Activated CD8-positive, alpha-beta memory T cell treated with anti-CD3 and anti-CD28 coated beads for 4 hours (primary cell): ENCODE measurements around the gene EP400.
"Not testable (repeated sequence)": the region's sequence is repeated elsewhere in the genome, so short reads cannot be mapped to it uniquely, and the experiment has no call there.

Experiments
- DNase-seq, 2 donors: peaks; one replicate each; pipeline ENCODE4 v3.0.0-alpha.2; 2020; ENCODE audit warnings: low read depth in 2 of 2

The EP400 gene

DNA sequence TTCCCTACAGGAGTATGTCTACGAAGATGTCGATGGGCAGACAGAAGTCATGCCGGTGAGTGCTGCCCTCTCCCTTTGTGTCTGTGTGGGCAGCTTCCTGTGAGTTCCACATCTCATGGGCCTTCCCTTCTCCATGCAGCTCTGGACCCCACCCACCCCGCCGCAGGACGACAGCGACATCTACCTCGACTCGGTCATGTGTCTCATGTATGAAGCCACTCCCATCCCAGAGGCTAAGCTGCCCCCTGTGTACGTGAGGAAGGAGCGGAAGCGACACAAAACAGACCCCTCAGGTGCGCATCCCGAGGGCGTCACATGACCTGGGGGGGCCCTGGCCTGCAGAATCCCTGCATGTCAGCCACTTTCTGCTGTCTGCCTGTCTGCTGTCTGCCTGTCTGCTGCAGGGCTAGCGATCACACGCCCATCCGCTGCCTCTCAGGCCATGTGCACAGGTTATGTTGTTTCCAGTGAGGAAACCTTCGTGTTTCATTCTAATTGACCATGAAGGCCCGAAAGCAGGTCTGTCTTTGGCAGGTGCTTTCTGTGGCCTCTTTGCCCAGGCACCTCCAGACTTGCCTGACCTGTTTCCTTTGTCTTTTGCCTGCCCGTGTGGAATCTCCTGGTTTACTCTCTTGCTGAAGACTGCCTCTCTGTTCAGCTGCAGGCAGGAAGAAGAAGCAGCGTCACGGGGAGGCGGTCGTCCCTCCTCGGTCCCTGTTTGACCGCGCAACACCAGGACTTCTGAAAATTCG, 95.1 kb downstream of the EP400 start:
- no peak for DNase-seq

DNA sequence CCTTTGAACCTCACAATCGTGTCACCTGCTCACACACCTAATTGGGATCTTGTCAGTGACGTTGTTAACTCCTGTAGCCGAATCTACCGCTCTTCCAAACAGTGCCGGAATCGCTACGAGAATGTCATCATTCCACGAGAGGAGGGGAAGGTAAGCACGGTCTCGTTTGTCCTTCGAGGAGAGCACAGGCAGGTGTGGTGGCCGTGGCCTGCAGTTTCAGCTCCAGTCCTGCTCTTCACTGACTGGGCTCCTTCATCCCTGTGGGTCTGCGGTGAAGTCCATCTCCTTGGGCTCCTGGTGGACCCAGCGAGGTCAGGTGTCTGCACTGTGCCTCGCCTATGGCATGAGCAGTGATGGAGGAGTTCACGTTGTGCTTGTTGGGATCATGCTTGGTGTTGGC, 96.0 kb downstream of the EP400 start:
- no peak for DNase-seq

DNA sequence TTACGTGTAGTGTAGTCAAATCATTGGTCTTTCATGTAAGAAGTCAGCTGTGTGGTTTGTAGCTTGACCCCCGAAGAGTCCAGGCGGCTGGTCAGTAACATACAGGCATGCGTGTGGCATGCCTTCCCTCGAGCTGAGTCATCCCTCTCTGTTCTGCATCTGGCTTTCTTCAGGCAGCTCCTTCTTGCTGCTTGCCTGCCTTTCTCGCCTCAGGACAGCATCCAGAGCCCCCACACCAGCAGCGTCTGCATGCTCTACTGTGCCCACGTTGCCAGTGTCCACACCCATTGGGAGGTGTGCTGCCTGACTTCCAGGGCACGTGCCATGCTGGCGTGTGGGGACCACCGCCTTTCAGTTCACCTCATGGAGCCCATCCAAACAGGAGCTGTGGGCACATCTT, 96.8 kb downstream of the EP400 start:
- no peak for DNase-seq

- not testable (repeated sequence) for DNase-seq
Observed at GRCh38 chr12:132047630-132048029, 97.9 kb downstream of the EP400 start.

DNA sequence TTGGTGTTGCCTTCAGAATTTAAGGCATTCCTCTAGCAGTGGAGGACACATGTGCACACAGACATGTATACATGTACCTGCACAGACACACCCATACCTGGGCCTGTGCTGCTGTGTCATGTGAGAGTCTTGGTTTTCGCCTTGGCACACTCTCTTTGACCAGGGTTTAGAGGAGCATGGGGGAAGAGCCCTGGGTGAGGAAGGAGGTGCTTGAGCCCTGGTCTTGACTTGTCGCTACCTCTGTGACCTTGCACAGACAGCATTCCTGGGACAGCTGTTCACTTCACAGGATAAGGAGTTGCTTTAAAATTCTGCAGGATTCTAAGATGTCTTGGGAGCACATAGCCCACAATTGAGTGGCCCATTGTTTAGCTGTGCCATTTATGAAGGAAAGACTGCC, 99.7 kb downstream of the EP400 start:
- DNase-seq: no peak

GRCh38 chr12:132049876-132050275, 100.1 kb downstream of the EP400 start:
- no peak for DNase-seq

DNA sequence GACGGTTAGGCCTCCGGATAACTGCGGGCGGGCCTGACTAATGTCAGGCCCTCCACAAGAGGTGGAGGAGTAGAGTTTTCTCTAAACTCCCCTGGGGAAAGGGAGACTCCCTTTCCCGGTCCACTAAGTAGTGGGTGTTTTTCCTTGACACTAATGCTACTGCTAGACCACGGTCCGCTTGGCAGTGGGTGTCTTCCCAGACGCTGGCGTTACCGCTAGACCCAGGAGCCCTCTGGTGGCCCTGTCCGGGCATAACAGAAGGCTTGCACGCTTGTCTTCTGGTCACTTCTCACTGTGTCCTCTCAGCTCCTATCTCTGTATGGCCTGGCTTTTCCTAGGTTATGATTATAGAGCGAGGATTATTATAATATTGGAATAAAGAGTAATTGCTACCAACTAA, 102.0 kb downstream of the EP400 start:
- not testable (repeated sequence) for DNase-seq

DNA sequence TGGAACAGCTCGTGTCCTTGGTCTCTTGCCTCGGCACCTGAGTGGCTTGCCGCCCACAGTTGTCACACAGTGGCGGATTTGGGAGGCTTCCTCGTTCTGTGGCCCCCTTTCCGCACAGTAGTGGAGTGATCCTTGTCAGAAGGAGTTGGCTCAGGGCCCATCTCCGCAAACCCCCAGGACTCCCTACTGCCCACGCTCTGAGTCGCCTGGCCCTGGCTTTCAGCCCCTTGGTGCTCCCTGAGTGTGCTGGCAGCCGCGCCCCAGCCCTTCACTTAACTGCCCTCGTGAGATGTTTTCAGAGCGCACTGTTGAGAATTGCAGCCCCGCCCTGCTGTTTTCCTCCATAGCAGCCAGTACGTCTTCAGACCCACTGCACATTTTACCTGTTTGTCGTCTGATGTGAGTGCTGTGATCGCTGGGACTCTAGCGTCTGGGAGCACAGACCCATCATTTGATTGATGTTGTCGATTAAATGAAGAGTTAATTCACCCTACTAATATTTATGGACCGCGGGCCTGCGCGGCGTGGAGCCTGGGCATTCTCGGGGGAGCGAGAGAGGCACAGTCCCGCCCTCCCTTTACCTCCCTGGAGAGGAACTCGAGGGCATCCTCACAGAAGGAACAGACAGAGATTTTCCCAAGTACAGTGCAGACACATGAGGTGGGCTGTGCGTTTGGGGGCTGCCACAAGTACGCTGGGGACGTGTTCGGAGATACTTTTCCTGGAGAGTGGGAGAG, 102.6 kb downstream of the EP400 start:
- DNase-seq: no peak

- no peak for DNase-seq
Observed at GRCh38 chr12:132053338-132054330, 103.9 kb downstream of the EP400 start.

DNA sequence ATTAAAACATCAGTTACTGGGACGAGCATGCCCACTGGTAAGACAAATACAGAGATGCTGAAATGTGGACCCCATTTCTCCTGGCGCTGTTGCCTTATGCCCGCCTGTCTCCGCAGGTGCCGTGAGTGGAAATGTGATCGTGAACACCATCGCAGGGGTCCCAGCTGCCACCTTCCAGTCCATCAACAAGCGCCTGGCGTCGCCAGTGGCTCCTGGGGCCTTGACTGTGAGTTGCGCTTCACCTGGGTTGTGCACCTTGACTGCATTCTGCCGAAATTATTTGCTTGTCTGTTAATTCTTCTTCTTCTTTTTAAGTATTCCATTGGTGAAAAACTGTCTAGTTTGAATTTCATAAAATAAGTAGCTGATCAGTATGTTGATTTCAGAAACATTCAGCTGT, 105.2 kb downstream of the EP400 start:
- no peak for DNase-seq

- no peak for DNase-seq
Observed at GRCh38 chr12:132055535-132056096, 105.9 kb downstream of the EP400 start.

DNA sequence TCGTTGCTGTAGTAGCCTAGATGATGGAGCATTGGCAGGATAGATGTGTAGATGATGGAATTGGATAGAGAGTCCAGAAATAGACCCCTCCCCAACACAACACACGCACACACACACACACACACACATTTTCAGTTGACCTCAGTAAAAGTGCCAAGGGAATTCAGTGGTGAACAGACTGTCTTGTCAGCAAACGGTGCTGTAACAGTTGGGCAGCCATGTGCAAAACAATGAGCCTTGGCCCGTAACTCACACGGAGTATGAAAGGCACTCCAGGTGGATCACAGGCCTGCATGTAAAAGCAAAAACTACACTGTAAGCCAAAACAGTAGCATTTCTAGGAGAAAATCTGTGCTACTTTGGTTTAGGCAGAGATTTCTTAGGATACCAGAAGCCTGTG, 106.6 kb downstream of the EP400 start:
- DNase-seq: no peak

DNA sequence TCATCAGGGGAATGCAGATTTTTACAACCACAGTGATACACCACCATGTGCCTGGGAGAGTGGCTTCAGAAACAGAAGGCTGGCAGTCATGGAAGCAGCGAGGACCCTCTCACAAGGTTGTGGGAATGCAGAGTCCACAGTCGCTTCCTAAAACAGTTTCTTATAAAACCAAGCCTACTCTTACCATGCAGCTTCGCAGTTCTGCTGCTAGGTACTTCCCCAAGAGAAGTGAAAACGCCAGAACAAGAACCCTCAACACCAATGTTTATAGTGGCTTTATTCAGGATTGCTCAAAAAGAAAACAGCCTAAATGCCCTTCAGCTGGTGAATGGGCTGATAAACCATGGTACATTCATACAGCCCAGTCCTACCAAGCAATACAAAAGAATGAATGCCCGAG, 107.2 kb downstream of the EP400 start:
- no peak for DNase-seq

DNA sequence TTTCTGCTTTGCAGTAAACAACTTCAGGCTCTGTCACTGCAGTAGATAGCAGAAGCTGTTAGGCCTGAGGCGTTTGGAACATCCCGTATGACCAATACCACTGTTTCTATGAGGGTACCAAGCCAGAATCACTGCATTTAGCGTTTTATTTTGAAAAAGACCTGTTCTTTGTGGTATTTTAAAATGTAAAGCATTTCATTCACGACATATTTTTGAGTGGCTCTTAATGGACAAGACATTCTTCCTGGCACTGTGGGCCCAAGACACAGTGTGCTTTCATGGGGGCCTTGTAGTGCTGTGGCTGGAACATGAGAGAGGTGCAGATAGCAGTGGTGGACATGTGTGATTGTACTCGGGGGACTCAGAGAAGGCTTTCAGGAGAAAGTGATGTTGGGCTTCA, 107.9 kb downstream of the EP400 start:
- DNase-seq: no peak

GRCh38 chr12:132061197-132061596, 111.5 kb downstream of the EP400 start:
- no peak for DNase-seq

DNA sequence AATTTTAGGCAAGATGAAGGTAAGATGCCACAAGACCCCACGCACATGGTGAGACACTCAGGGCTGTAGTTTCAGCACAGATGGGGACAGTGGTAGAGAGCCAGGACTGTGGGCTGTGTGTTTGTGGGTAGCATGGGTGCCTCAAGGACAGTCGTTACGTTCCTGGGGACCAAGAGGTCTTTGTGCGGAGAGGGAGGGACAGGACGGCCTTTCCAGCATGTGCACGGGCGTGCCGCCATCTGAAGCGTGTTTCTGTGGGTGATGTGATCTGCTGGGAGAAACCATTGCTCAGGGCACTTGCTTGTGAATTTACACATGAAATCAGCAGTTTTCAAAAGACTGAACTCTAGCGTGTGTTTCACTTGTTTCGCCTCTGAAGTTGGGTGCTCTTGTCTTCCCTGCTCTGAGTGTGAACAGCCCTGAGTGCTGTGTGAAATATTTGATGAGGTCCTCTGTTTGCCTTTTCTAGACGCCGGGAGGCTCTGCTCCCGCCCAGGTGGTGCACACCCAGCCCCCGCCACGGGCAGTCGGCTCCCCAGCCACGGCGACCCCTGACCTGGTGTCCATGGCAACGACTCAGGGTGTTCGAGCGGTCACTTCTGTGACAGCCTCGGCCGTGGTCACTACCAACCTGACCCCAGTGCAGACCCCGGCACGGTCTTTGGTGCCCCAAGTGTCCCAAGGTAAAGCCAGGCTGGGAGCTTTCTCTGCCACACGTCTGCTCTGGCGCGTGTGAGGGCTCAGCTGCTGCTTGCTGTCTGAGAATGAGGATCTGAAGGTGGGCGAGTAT, 112.1 kb downstream of the EP400 start:
- no peak for DNase-seq

GRCh38 chr12:132062481-132062880, 112.7 kb downstream of the EP400 start:
- DNase-seq: no peak

GRCh38 chr12:132063491-132063890, 113.7 kb downstream of the EP400 start:
- no peak for DNase-seq

DNA sequence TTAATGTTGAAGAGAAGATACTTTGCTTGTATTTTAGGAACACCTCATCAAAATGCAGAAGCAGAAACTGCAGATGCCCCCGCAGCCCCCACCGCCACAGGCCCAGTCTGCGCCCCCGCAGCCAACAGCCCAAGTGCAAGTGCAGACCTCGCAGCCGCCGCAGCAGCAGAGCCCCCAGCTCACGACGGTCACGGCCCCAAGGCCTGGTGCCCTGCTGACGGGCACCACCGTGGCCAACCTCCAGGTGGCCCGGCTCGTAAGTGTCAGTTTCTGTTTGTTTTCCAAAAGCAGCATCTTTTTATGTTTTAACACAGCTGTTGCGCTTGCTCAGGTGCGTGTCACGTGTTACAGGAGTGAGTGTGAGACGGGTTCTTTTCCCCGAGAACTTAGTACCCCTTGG, 114.9 kb downstream of the EP400 start:
- DNase-seq: no peak

- DNase-seq: no peak
Observed at GRCh38 chr12:132065203-132065602, 115.5 kb downstream of the EP400 start.
